Gastrocnemius medialis (tissue), 4 donors: Measurements from ENCODE around the gene RAPGEF1. TPM values are rescaled to one million over a fixed set of nuclear protein-coding genes. Genes with fewer than 3 reads are reported as not detected.

Experiments
- ATAC-seq, 2 donors: fragments of 150-250 bp; one replicate each; pipeline ENCODE4 v1.9.1; 2016
- DNase-seq, 2 donors: peaks; one replicate each; pipeline ENCODE4 v3.0.0-alpha.2; 2019
- H3K27ac ChIP-seq, 4 donors: fragments of 200-600 bp; sonication (generic); 1 replicate in 1 of 4; 2 replicates in 3 of 4; pipeline ENCODE4 v1.5.1; 2016 to 2018; ENCODE audit warnings: mild to moderate bottlenecking in 2 of 4, moderate library complexity in 1 of 4
- H3K27me3 ChIP-seq, 3 donors: fragments of 200-600 bp; sonication (generic) in 2 of 3; 1 replicate in 1 of 3; 2 replicates in 2 of 3; pipeline versions ENCODE4 v1.5.1 to v1.6.0; 2016 to 2019; ENCODE audit warnings: mild to moderate bottlenecking in 1 of 3, moderate library complexity in 1 of 3
- H3K36me3 ChIP-seq, 2 donors: fragments of 200-600 bp; sonication (generic) in 1 of 2; one replicate each; pipeline ENCODE4 v1.5.1; 2017 to 2018
- H3K4me1 ChIP-seq, 2 donors: fragments of 200-600 bp; sonication (generic) in 1 of 2; one replicate each; pipeline ENCODE4 v1.5.1; 2016 to 2017; ENCODE audit warnings: mild to moderate bottlenecking in 2 of 2
- H3K4me3 ChIP-seq, 4 donors: fragments of 200-600 bp; sonication (generic) in 3 of 4; 1 replicate in 1 of 4; 2 replicates in 3 of 4; pipeline ENCODE4 v1.5.1; 2016 to 2019; ENCODE audit warnings: mild to moderate bottlenecking in 2 of 4
- H3K9me3 ChIP-seq, 3 donors: fragments of 200-600 bp; sonication (generic) in 2 of 3; 1 replicate in 1 of 3; 2 replicates in 2 of 3; pipeline ENCODE4 v1.5.1; 2016 to 2019
- POLR2A ChIP-seq, 2 donors: fragments of 450-650 bp; IDR thresholded peaks; one replicate each; pipeline ENCODE4 v1.6.1; 2017; ENCODE audit warnings: antibody characterized with exemption in 2 of 2, mild to moderate bottlenecking in 2 of 2, moderate library complexity in 2 of 2
- in situ Hi-C, 4 donors: fragments of 200-750 bp; cut with MboI; loops; one replicate each; pipeline versions ENCODE4 v1.15.0 to v1.8.0; 2017; ENCODE audit warnings: low sequenced_read_pairs in 4 of 4
- intact Hi-C: fragments of 100-400 bp; cut with DNase I; formaldehyde crosslinking; loops from one replicate; pipeline ENCODE4 v1.15.1; 2023; ENCODE audit warnings: low total_unique reads
- total RNA-seq, 4 donors: library from RNA; depleted of rRNA; stranded (reverse); fragments of >200 nt; gene quantifications; one replicate each; pipeline versions ENCODE4 v1.1.0 to v1.2.3, GENCODE V29; 2016
- TF ChIP-seq, protein P1 (sequence below), 5 experiments: fragments of 450-650 bp in 3 of 5; fragments of 200-600 bp in 2 of 5; sonication (generic) in 2 of 5; IDR thresholded peaks in 4 of 5; conservative IDR thresholded peaks in 1 of 5; 1 replicate in 4 of 5; 2 replicates in 1 of 5; pipeline ENCODE4 v1.5.1; 2016 to 2019; ENCODE audit warnings: antibody characterized with exemption in 5 of 5, mild to moderate bottlenecking in 3 of 5, moderate library complexity in 3 of 5

The RAPGEF1 gene
- total RNA-seq, 4 donors from 2014 or later, result 123 to 296 (median 217) TPM

GRCh38 chr9:131701789-131702337 is 38.0 kb downstream of the RAPGEF1 start:
- H3K4me3 ChIP-seq, result no peak overlapping the region
- in situ Hi-C loops, result no loop called here
- H3K27ac ChIP-seq, result peak overlapping the region; percentile 74 to 85 (median 79)
- TF ChIP-seq, protein P1, sequence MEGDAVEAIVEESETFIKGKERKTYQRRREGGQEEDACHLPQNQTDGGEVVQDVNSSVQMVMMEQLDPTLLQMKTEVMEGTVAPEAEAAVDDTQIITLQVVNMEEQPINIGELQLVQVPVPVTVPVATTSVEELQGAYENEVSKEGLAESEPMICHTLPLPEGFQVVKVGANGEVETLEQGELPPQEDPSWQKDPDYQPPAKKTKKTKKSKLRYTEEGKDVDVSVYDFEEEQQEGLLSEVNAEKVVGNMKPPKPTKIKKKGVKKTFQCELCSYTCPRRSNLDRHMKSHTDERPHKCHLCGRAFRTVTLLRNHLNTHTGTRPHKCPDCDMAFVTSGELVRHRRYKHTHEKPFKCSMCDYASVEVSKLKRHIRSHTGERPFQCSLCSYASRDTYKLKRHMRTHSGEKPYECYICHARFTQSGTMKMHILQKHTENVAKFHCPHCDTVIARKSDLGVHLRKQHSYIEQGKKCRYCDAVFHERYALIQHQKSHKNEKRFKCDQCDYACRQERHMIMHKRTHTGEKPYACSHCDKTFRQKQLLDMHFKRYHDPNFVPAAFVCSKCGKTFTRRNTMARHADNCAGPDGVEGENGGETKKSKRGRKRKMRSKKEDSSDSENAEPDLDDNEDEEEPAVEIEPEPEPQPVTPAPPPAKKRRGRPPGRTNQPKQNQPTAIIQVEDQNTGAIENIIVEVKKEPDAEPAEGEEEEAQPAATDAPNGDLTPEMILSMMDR (IDR thresholded peaks at IDR 0.05 in 4 of 5, conservative IDR thresholded peaks at IDR 0.05 in 1 of 5), result no peak
- TF ChIP-seq POLR2A (IDR thresholded peaks at IDR 0.05), result no peak
- DNase-seq, result no peak
- H3K27me3 ChIP-seq, result no peaks in the 10 kb centered on the region
- no peak for ATAC-seq
- peaks cover 60 to 85% of the 10 kb centered on the region in 2 donors for H3K4me1 ChIP-seq
- H3K36me3 ChIP-seq, result no peaks in the 10 kb centered on the region
- intact Hi-C loops, result no loop called here
- H3K9me3 ChIP-seq, result no peaks in the 10 kb centered on the region

GRCh38 chr9:131701436-131701781 is 38.5 kb downstream of the RAPGEF1 start:
- intact Hi-C loops, result no loop called here
- peak overlapping the region; percentile 74 to 85 (median 79) for H3K27ac ChIP-seq
- ATAC-seq (no peak), DNase-seq (no peak)
- H3K4me1 ChIP-seq, result peaks cover 62 to 85% of the 10 kb centered on the region in 2 donors
- TF ChIP-seq, protein P1 (IDR thresholded peaks at IDR 0.05 in 4 of 5, conservative IDR thresholded peaks at IDR 0.05 in 1 of 5), result no peak
- TF ChIP-seq POLR2A (IDR thresholded peaks at IDR 0.05), result no peak
- H3K4me3 ChIP-seq, result no peak overlapping the region
- no peaks in the 10 kb centered on the region for H3K9me3 ChIP-seq
- no peaks in the 10 kb centered on the region for H3K27me3 ChIP-seq
- no peaks in the 10 kb centered on the region for H3K36me3 ChIP-seq
- in situ Hi-C loops, result no loop called here

DNA sequence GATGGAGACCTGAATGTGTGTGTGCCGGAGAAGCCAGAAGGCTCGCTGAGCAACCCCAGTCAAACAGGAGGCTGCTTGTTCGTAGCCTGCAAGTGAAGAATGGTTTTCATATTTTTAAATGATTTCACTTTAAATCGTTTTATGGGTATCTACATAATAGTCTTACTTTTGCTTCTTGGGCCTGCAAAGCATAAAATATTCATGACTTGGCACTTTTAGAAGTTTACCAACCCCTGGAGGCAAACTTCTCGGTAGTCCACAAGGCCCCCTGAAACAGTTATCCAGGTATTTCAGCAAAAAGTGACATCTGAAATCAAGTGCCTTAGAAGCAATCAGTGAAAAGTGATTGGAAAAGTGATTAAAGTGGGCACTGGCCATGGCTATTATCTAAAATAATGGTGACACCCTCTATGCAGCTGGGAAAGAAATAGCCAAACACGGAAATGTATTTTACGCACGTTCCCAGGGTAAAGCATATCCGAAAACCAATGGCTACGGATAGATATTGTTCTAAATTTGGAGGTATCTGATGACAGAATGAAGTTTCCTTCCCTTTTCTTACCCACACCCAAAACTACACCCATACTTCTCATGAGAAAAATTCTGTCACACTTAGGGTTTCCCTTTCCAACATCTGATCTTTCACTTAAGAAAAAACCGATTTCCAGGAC is 39.0 kb downstream of the RAPGEF1 start:
- no peak overlapping the region for H3K4me3 ChIP-seq
- no peak for ATAC-seq
- no peaks in the 10 kb centered on the region for H3K27me3 ChIP-seq
- peak overlapping the region; percentile 74 to 85 (median 79) for H3K27ac ChIP-seq
- TF ChIP-seq, protein P1 (IDR thresholded peaks at IDR 0.05 in 4 of 5, conservative IDR thresholded peaks at IDR 0.05 in 1 of 5), result no peak
- peak in 1 of 2 donors; percentile 2 for TF ChIP-seq POLR2A (IDR thresholded peaks at IDR 0.05)
- H3K9me3 ChIP-seq, result no peaks in the 10 kb centered on the region
- H3K36me3 ChIP-seq, result no peaks in the 10 kb centered on the region
- in situ Hi-C loops, result no loop called here
- intact Hi-C loops, result no loop called here
- H3K4me1 ChIP-seq, result peaks cover 63 to 85% of the 10 kb centered on the region in 2 donors
- no peak for DNase-seq

DNA sequence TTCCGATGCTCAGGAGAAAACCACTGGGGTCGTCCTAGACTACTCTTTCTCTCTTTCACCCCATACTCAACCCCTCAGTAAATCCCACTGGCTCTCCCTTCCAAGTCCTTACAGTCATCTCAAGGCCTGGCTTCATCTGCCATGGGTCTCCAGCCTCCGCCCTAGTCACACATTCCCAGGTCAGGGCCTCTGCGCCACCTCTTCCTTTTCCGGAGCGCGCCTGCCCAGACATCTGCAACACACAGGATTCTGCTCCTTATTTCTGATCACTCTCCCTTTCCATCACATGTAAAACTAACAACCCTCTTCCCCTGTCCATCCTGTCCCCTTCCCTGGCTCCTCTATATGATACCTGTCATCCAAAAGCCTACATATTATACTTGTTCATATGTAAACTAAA is 39.8 kb downstream of the RAPGEF1 start:
- H3K9me3 ChIP-seq, result no peaks in the 10 kb centered on the region
- intact Hi-C loops, result no loop called here
- no peaks in the 10 kb centered on the region for H3K27me3 ChIP-seq
- ATAC-seq, result no peak
- no peak overlapping the region for H3K4me3 ChIP-seq
- H3K4me1 ChIP-seq, result peaks cover 64 to 85% of the 10 kb centered on the region in 2 donors
- H3K36me3 ChIP-seq, result no peaks in the 10 kb centered on the region
- TF ChIP-seq POLR2A (IDR thresholded peaks at IDR 0.05), result no peak
- TF ChIP-seq, protein P1 (IDR thresholded peaks at IDR 0.05 in 4 of 5, conservative IDR thresholded peaks at IDR 0.05 in 1 of 5), result no peak
- peak overlapping the region; percentile 74 to 85 (median 79) for H3K27ac ChIP-seq
- DNase-seq, result no peak
- in situ Hi-C loops, result no loop called here
